ENCODE measurements around the gene AUTS2. TPM values are rescaled to one million over a fixed set of nuclear protein-coding genes. Genes with fewer than 3 reads are reported as not detected.

The AUTS2 gene
- polyA plus RNA-seq, 1 donor (not counting 4 experiments of a cell fraction or from before 2014, with no cell fraction given) = 4.7 TPM

DNA sequence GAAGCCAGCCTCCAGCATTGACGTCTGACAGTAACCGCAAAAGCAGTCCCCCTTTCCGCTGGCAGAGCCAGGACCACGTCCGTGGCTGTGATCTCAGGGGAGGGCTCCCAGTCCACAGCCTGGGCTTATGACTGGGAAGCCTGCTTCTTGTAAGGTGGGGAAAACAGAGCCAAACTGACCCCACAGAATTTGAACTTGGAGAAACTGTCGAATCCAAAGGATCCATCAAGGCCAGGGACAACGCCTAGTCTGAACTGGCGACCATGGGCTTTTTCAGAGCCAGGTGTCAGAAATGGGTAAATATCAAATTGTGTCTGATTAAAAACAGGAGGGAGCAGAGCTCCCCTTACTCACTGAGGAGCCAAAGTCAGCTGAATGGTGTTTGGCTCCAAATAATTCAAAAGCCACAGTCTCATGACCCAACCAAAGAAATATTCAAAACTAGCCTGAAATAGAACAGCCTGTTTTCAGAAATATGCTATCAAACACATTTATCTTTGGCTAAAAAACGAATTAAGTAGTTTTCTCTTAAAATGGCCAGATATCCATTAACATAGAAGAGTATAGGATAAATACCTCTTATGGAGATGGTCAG is 782.2 kb downstream of the AUTS2 start:
- H3K4me3 ChIP-seq (ENCODE audit: control insufficient read depth in 2 of 3, extremely low read depth in 1 of 3, insufficient read depth in 2 of 3, low read depth in 1 of 3, low read length in 3 of 3) = no peak overlapping the region
- H3K36me3 ChIP-seq (ENCODE audit: control insufficient read depth in 2 of 2, extremely low read depth in 1 of 2, insufficient read depth in 2 of 2, low read length in 2 of 2) = no peaks in the 10 kb centered on the region
- H3K9ac ChIP-seq (ENCODE audit: control insufficient read depth, extremely low read depth, insufficient read depth, low read length) = no peak overlapping the region
- DNase-seq (ENCODE audit: low read depth, low spot score) = no peak
- no peak overlapping the region for H3K4me2 ChIP-seq (ENCODE audit: control insufficient read depth, extremely low read depth, insufficient read depth, low read depth, low read length)
- H3K79me2 ChIP-seq (ENCODE audit: control insufficient read depth, insufficient read depth, low read length) = no peaks in the 10 kb centered on the region
- no peak overlapping the region for H2AFZ ChIP-seq (ENCODE audit: control insufficient read depth, low read length)
- H3K27ac ChIP-seq (ENCODE audit: control insufficient read depth, insufficient read depth, low read length) = no peak overlapping the region
- H3K9me1 ChIP-seq (ENCODE audit: control insufficient read depth, extremely low read depth, insufficient read depth, low read length) = no peaks in the 10 kb centered on the region
- no peak for FAIRE-seq
- no peaks in the 10 kb centered on the region for H3K4me1 ChIP-seq (ENCODE audit: control insufficient read depth, extremely low read depth, insufficient read depth, low read length)
- TF ChIP-seq EZH2 (IDR thresholded peaks at IDR 0.05; ENCODE audit: low read length) (no peak), CTCF (optimal IDR thresholded peaks at IDR 0.05 in 1 of 3, IDR thresholded peaks at IDR 0.05 in 1 of 3, conservative IDR thresholded peaks at IDR 0.05 in 1 of 3; ENCODE audit: extremely low read depth in 1 of 3, insufficient read depth in 2 of 3, low read length in 3 of 3) (no peak)
- dilution Hi-C loops (cut with MboI; ENCODE audit: extremely low pct_ligation_motif_present, low sequenced_read_pairs) = no loop called here
- no peaks in the 10 kb centered on the region for H4K20me1 ChIP-seq (ENCODE audit: control insufficient read depth, extremely low read depth, insufficient read depth, low read length)
- H3K27me3 ChIP-seq (ENCODE audit: control insufficient read depth, extremely low read depth, insufficient read depth, low read length) = no peaks in the 10 kb centered on the region
- H3K9me3 ChIP-seq (ENCODE audit: control insufficient read depth, low read depth, low read length) = no peaks in the 10 kb centered on the region

DNA sequence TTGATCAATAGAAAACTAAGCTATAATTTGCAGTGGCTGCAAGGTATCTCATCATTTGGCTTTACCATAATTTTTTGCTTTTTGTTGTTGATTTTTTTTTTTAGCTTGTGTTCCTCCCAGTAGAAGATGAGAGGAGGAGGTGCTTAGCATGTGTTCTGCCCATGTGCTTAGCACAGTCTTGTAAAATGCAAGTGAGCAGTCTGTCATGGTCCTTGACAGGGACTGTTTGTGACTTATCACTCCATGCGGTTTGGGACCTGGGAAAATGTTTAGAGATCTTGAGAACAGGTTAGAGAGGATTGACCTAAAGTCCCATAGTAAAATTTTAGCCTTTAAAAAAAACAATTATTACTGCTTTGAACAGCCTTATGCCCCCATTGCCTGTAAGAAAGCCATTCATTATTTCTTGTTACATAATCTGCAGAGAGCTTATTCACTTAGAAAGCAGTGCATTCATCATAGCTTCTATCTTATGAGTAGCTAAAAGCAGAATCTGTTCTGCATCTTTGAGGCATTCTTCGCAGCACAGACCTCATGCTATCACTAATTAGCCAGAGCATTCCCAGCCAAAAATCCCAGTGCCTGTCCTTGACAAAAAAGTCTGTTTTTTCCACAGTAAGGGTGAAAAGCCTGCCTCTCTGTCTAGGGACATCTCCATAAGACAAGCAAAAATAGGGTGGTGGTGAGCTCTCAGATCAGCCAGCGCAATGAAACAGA is 784.9 kb downstream of the AUTS2 start:
- Histone ChIP-seq H3K9me1 (ENCODE audit: control insufficient read depth, extremely low read depth, insufficient read depth, low read length) (no peaks in the 10 kb centered on the region), H3K9ac (ENCODE audit: control insufficient read depth, extremely low read depth, insufficient read depth, low read length) (no peak overlapping the region), H3K79me2 (ENCODE audit: control insufficient read depth, insufficient read depth, low read length) (no peaks in the 10 kb centered on the region), H3K4me3 (ENCODE audit: control insufficient read depth in 2 of 3, extremely low read depth in 1 of 3, insufficient read depth in 2 of 3, low read depth in 1 of 3, low read length in 3 of 3) (no peak overlapping the region), H3K36me3 (ENCODE audit: control insufficient read depth in 2 of 2, extremely low read depth in 1 of 2, insufficient read depth in 2 of 2, low read length in 2 of 2) (no peaks in the 10 kb centered on the region), H3K9me3 (ENCODE audit: control insufficient read depth, low read depth, low read length) (no peaks in the 10 kb centered on the region), H4K20me1 (ENCODE audit: control insufficient read depth, extremely low read depth, insufficient read depth, low read length) (no peaks in the 10 kb centered on the region), H3K27me3 (ENCODE audit: control insufficient read depth, extremely low read depth, insufficient read depth, low read length) (no peaks in the 10 kb centered on the region), H3K27ac (ENCODE audit: control insufficient read depth, insufficient read depth, low read length) (no peak overlapping the region), H3K4me1 (ENCODE audit: control insufficient read depth, extremely low read depth, insufficient read depth, low read length) (no peaks in the 10 kb centered on the region), H3K4me2 (ENCODE audit: control insufficient read depth, extremely low read depth, insufficient read depth, low read depth, low read length) (no peak overlapping the region), H2AFZ (ENCODE audit: control insufficient read depth, low read length) (no peak overlapping the region)
- dilution Hi-C loops (cut with MboI; ENCODE audit: extremely low pct_ligation_motif_present, low sequenced_read_pairs) = no loop called here
- DNase-seq (ENCODE audit: low read depth, low spot score) (no peak), FAIRE-seq (no peak)
- no peak for TF ChIP-seq CTCF (optimal IDR thresholded peaks at IDR 0.05 in 1 of 3, IDR thresholded peaks at IDR 0.05 in 1 of 3, conservative IDR thresholded peaks at IDR 0.05 in 1 of 3; ENCODE audit: extremely low read depth in 1 of 3, insufficient read depth in 2 of 3, low read length in 3 of 3)
- no peak for TF ChIP-seq EZH2 (IDR thresholded peaks at IDR 0.05; ENCODE audit: low read length)
